ENCODE data around the gene CABLES2.

DNA sequence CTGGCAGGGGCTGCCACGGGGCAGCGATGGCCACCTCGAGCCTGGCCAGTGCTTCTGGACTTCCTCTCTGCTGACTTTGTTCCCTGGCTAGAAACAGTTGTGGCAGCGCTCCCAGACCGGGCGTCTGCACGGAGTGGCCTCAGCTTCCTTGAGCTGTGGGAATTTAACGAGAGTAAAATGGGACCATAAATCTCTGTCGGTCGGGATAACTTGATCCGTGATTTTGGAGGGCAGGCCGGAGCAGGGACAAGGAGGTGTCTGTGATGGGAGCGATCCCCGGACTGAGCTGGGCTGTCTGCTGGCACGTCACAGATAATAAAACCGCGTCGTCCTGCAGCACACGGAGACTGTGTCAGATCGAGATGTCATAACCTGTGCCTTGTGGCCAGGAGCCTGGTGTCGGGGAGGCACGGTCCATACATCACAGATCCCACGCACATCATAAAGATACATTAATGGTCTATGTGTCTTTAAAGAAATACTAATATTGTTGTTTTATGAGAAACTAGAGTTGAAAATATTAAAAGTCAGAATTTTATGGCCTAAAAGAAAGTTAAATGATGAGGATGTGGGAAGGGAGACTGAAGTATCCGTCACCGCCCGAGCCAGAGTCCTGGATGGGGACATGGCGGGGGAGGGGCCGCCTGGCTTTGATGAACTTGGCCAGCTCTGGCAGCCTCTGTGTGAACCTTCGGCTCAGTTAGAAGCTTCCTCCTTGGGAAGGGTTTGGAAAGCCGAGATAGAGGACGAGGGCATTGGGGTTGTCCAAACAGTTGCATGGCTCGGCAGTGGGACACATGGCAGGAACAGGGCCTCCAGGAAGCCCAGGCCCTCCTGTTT, 26.8 kb upstream of the CABLES2 start:
- TF ChIP-seq, protein P1, sequence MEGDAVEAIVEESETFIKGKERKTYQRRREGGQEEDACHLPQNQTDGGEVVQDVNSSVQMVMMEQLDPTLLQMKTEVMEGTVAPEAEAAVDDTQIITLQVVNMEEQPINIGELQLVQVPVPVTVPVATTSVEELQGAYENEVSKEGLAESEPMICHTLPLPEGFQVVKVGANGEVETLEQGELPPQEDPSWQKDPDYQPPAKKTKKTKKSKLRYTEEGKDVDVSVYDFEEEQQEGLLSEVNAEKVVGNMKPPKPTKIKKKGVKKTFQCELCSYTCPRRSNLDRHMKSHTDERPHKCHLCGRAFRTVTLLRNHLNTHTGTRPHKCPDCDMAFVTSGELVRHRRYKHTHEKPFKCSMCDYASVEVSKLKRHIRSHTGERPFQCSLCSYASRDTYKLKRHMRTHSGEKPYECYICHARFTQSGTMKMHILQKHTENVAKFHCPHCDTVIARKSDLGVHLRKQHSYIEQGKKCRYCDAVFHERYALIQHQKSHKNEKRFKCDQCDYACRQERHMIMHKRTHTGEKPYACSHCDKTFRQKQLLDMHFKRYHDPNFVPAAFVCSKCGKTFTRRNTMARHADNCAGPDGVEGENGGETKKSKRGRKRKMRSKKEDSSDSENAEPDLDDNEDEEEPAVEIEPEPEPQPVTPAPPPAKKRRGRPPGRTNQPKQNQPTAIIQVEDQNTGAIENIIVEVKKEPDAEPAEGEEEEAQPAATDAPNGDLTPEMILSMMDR (IDR thresholded peaks at IDR 0.05) = no peak
- no peak for TF ChIP-seq POLR2A (IDR thresholded peaks at IDR 0.05)

Data from uterus (tissue), 2 donors.